ENCODE results near the gene IGSF1. TPM values are rescaled to one million over a fixed set of nuclear protein-coding genes. Genes with fewer than 3 reads are reported as not detected.

Gene IGSF1
- total RNA-seq, 1 experiment from 2014 or later = not detected

- Mint-ChIP-seq H3K9me3 (ENCODE audit: low read depth, unreplicated experiment) (no peaks in the 10 kb centered on the region), H3K27me3 (ENCODE audit: unreplicated experiment) (no peaks in the 10 kb centered on the region), H3K4me1 (ENCODE audit: low read depth, unreplicated experiment) (no peaks in the 10 kb centered on the region), H3K36me3 (ENCODE audit: insufficient read depth, unreplicated experiment) (no peaks in the 10 kb centered on the region), H3K27ac (ENCODE audit: unreplicated experiment) (no peak overlapping the region), H3K4me3 (ENCODE audit: low read depth, unreplicated experiment) (no peak overlapping the region)
- no peak for DNase-seq
- CTCF ChIA-PET = interaction anchor here (0.6 kb wide), 1 partner anchor 163 kb away, joined by 3 read pairs; no protein-coding TSS in a partner anchor
- TF ChIP-seq CTCF (IDR thresholded peaks at IDR 0.05; ENCODE audit: unreplicated experiment) = no peak
- intact Hi-C loops (cut with micrococcal nuclease; ENCODE audit: unreplicated experiment) = no loop called here
- BruUV-seq (replicated peaks) = no TSS peak
These were observed 62.5 kb downstream of the IGSF1 start for GRCh38 chrX:131226591-131226990.

GRCh38 chrX:131225078-131225477 lies 64.0 kb downstream of the IGSF1 start:
- H3K36me3 Mint-ChIP-seq (ENCODE audit: insufficient read depth, unreplicated experiment) = no peaks in the 10 kb centered on the region
- CTCF ChIA-PET = no interaction called here
- no peak overlapping the region for H3K4me3 Mint-ChIP-seq (ENCODE audit: low read depth, unreplicated experiment)
- BruUV-seq (replicated peaks) = no TSS peak
- H3K4me1 Mint-ChIP-seq (ENCODE audit: low read depth, unreplicated experiment) = no peaks in the 10 kb centered on the region
- no peak for TF ChIP-seq CTCF (IDR thresholded peaks at IDR 0.05; ENCODE audit: unreplicated experiment)
- H3K27me3 Mint-ChIP-seq (ENCODE audit: unreplicated experiment) = no peaks in the 10 kb centered on the region
- H3K27ac Mint-ChIP-seq (ENCODE audit: unreplicated experiment) = no peak overlapping the region
- H3K9me3 Mint-ChIP-seq (ENCODE audit: low read depth, unreplicated experiment) = no peaks in the 10 kb centered on the region
- intact Hi-C loops (cut with micrococcal nuclease; ENCODE audit: unreplicated experiment) = no loop called here
- DNase-seq = no peak

Other genes starting within 250 kb of the IGSF1 start
- not detected in 2 replicates for gene ARHGAP36, start 231.0 kb downstream of the IGSF1 start, total RNA-seq (2022)